ENCODE results near the gene ZNF106. TPM values are rescaled to one million over a fixed set of nuclear protein-coding genes. Genes with fewer than 3 reads are reported as not detected.
A peak's percentile ranks its signal among the peaks of the same experiment; 100 is the strongest.

ZNF106 gene
- total RNA-seq (ENCODE audit: unreplicated experiment), result 56.3 TPM
- long read RNA-seq, partial matches to known transcripts, result 22 of 27 reads
- long read RNA-seq, other reads (novel, unspliced or antisense), result 5 of 27 reads

DNA sequence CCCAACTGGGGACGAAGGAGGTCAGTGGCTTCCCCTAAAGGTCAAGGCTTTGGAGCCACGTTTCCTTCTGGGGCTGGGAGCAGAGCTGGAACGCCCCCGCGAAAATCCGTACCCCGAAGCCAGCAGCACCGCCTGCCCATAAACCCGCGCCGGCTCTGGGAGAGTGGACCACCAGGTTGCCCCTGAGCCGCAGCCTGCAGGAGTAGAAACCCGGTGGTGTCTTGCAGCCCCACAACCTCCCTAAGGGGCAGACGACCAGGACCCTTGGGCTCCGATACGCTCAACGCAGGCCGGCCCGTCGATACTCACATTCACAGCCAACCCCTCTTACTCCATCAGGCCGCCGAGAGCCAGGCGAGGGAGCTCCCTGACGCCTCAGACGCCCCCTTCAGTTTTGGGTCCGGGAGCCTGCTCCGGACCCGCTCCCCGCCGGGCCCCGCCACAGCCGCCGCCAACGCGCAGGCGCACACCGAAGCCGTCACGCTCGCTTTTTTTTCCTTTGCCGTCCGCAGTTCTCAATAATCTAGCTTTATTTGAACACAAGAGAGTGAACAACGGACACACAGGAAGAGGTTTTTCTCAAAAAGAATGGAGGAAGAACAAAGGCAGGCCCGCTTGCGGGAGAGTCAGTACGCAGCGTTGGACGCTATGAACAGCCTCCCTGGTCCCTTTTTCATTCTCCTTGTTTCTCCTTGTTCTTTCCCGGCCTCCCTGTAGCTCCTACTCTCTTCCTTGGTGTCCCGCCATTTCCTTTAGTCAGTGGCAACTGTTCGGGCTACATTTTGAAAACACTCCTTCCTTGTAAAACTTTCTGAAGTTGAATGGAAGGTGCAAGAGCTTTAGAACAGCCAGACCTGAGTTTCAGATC, at the start of gene ZNF106:
Gene ZNF106, minus strand, starts transcription at position 471 of the 868 bp plus-strand sequence. CDS start 18,852 bp downstream, outside the sequence.
- Mint-ChIP-seq H3K27me3 (ENCODE audit: unreplicated experiment) (peaks cover 5% of the 10 kb centered on the region), H3K36me3 (ENCODE audit: low read depth, unreplicated experiment) (peaks cover 1% of the 10 kb centered on the region), H3K27ac (ENCODE audit: unreplicated experiment) (peak within 1 kb of the TSS; percentile 100), H3K4me1 (ENCODE audit: unreplicated experiment) (peaks cover 44% of the 10 kb centered on the region), H3K4me3 (ENCODE audit: unreplicated experiment) (peak within 1 kb of the TSS; percentile 99), H3K9me3 (ENCODE audit: unreplicated experiment) (no peaks in the 10 kb centered on the region)
- TF ChIP-seq, protein P1, sequence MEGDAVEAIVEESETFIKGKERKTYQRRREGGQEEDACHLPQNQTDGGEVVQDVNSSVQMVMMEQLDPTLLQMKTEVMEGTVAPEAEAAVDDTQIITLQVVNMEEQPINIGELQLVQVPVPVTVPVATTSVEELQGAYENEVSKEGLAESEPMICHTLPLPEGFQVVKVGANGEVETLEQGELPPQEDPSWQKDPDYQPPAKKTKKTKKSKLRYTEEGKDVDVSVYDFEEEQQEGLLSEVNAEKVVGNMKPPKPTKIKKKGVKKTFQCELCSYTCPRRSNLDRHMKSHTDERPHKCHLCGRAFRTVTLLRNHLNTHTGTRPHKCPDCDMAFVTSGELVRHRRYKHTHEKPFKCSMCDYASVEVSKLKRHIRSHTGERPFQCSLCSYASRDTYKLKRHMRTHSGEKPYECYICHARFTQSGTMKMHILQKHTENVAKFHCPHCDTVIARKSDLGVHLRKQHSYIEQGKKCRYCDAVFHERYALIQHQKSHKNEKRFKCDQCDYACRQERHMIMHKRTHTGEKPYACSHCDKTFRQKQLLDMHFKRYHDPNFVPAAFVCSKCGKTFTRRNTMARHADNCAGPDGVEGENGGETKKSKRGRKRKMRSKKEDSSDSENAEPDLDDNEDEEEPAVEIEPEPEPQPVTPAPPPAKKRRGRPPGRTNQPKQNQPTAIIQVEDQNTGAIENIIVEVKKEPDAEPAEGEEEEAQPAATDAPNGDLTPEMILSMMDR (IDR thresholded peaks at IDR 0.05; ENCODE audit: unreplicated experiment), result no peak
- DNase-seq (ENCODE audit: low spot score), result peak; percentile 92

DNA sequence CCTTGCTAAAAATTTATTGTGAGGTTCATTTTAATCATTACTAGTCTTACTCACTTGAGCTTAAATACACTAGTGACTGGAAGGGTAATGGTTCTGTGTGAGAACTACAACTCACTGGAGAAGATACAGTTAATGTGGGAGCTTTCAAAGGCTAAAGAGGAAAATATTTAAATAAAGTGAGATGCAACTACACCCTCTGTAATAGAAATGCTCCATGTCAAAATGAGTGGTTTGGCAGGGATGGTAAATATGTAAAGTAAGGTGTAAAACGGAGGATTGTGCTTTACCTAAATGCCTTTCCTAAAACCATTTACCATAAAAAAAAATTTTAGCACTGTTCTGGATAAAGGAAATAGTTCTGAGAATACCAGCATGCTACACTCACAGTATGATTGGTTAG, 42.3 kb upstream of the ZNF106 start:
- Mint-ChIP-seq H3K4me3 (ENCODE audit: unreplicated experiment) (no peak overlapping the region), H3K9me3 (ENCODE audit: unreplicated experiment) (no peaks in the 10 kb centered on the region), H3K4me1 (ENCODE audit: unreplicated experiment) (no peaks in the 10 kb centered on the region), H3K36me3 (ENCODE audit: low read depth, unreplicated experiment) (peaks cover 28% of the 10 kb centered on the region), H3K27me3 (ENCODE audit: unreplicated experiment) (peaks cover 3% of the 10 kb centered on the region), H3K27ac (ENCODE audit: unreplicated experiment) (no peak overlapping the region)
- TF ChIP-seq, protein P1 (IDR thresholded peaks at IDR 0.05; ENCODE audit: unreplicated experiment), result no peak
- DNase-seq (ENCODE audit: low spot score), result no peak

DNA sequence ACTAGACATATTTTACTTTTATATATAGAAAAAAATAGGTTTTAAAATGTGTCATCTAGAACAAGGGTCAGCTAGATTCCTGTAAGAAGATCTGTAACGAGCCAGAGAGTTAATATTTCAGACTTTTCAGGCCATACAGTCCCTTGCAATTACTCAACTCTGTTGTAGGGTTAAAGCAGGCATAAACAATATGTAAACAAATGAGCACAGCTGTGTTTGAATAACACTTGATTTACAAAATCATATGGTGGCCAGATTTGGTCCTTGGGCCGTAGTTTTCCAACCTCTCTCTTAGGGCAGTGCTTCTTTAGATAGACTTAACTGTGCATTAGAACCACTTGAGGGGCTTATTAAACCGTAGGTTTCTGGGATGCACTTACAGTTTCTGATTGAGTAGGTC, 38.0 kb upstream of the ZNF106 start:
- TF ChIP-seq, protein P1 (IDR thresholded peaks at IDR 0.05; ENCODE audit: unreplicated experiment), result no peak
- H3K4me3 Mint-ChIP-seq (ENCODE audit: unreplicated experiment), result no peak overlapping the region
- H3K36me3 Mint-ChIP-seq (ENCODE audit: low read depth, unreplicated experiment), result peaks cover 25% of the 10 kb centered on the region
- H3K9me3 Mint-ChIP-seq (ENCODE audit: unreplicated experiment), result no peaks in the 10 kb centered on the region
- H3K27me3 Mint-ChIP-seq (ENCODE audit: unreplicated experiment), result no peaks in the 10 kb centered on the region
- H3K27ac Mint-ChIP-seq (ENCODE audit: unreplicated experiment), result no peak overlapping the region
- H3K4me1 Mint-ChIP-seq (ENCODE audit: unreplicated experiment), result no peaks in the 10 kb centered on the region
- DNase-seq (ENCODE audit: low spot score), result no peak

DNA sequence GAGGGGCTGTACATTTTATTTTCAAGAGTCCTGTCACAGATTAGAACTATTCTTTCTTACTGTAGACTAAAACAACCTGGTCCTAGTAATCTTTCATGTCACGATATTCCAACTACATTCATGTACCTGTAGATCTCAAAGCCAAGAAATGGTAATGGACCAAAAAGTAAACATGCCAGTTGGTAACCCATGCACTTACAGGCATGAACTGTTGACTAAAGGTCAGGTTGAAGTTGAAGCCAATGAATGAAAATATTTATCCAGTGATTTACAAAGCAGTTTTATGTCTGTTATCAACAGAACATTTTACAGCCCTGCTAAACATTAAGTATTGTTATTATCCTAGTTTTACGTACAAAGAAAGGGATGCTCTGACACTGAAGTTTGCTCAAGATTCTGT, 32.4 kb upstream of the ZNF106 start:
- no peak for DNase-seq (ENCODE audit: low spot score)
- Mint-ChIP-seq H3K4me3 (ENCODE audit: unreplicated experiment) (no peak overlapping the region), H3K9me3 (ENCODE audit: unreplicated experiment) (no peaks in the 10 kb centered on the region), H3K4me1 (ENCODE audit: unreplicated experiment) (no peaks in the 10 kb centered on the region), H3K27me3 (ENCODE audit: unreplicated experiment) (no peaks in the 10 kb centered on the region), H3K36me3 (ENCODE audit: low read depth, unreplicated experiment) (peaks cover 13% of the 10 kb centered on the region), H3K27ac (ENCODE audit: unreplicated experiment) (no peak overlapping the region)
- TF ChIP-seq, protein P1 (IDR thresholded peaks at IDR 0.05; ENCODE audit: unreplicated experiment), result no peak

DNA sequence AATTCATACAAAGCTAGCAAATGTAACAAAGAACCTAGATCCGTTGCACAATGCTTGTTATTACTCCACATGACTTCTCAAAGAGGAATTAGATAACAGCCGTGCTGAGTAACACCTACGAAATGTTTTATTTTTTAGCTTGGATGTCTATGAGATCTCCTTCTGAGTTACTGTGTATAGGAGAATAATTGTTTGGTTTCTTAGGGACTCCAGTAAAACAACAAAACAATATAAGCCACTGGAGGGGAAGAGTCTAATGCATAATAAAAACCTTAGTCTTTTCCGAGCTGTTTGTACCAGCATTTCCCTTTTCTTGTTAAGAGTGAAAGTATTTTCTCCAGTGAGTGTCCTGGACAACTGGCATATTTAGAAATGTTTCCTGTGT, 20.1 kb upstream of the ZNF106 start:
- Mint-ChIP-seq H3K9me3 (ENCODE audit: unreplicated experiment) (no peaks in the 10 kb centered on the region), H3K27ac (ENCODE audit: unreplicated experiment) (peak overlapping the region; percentile 67), H3K4me1 (ENCODE audit: unreplicated experiment) (no peaks in the 10 kb centered on the region), H3K36me3 (ENCODE audit: low read depth, unreplicated experiment) (peaks cover 27% of the 10 kb centered on the region), H3K4me3 (ENCODE audit: unreplicated experiment) (no peak overlapping the region), H3K27me3 (ENCODE audit: unreplicated experiment) (no peaks in the 10 kb centered on the region)
- DNase-seq (ENCODE audit: low spot score), result no peak
- TF ChIP-seq, protein P1 (IDR thresholded peaks at IDR 0.05; ENCODE audit: unreplicated experiment), result no peak
